Thoracic aorta (tissue), 2 donors: ENCODE measurements around the gene LOXL4. TPM values are rescaled to one million over a fixed set of nuclear protein-coding genes. Genes with fewer than 3 reads are reported as not detected.
A peak's percentile ranks its signal among the peaks of the same experiment; 100 is the strongest.

Experiments used
- ATAC-seq: fragments of 150-250 bp; one replicate; pipeline ENCODE4 v1.8.0; 2017; ENCODE audit warnings: low read depth; ENCODE audit not compliant: insufficient number of reproducible peaks, low FRiP score
- DNase-seq: peaks from one replicate; pipeline ENCODE4 v3.0.0-alpha.2; 2020; ENCODE audit warnings: low spot score
- H3K27ac ChIP-seq, 2 donors: fragments of 200-600 bp; sonication (generic); 1 replicate in 1 of 2; 2 replicates in 1 of 2; pipeline ENCODE4 v1.5.1; 2016; ENCODE audit warnings: mild to moderate bottlenecking in 2 of 2, moderate library complexity in 2 of 2
- H3K27me3 ChIP-seq: fragments of 200-600 bp; sonication (generic); replicated peaks from 2 replicates; pipeline ENCODE4 v1.6.0; 2016; ENCODE audit warnings: mild to moderate bottlenecking; ENCODE audit not compliant: insufficient read depth
- H3K36me3 ChIP-seq: fragments of 200-600 bp; sonication (generic); one replicate; pipeline ENCODE4 v1.5.1; 2016
- H3K4me1 ChIP-seq, 2 donors: fragments of 200-600 bp; sonication (generic); 1 replicate in 1 of 2; 2 replicates in 1 of 2; pipeline versions ENCODE4 v1.5.1 to v1.6.0; 2016; ENCODE audit warnings: low read depth in 2 of 2, mild to moderate bottlenecking in 1 of 2; ENCODE audit not compliant: control insufficient read depth in 1 of 2
- H3K4me3 ChIP-seq: fragments of 200-600 bp; sonication (generic); 2 replicates; pipeline ENCODE4 v1.5.1; 2016; ENCODE audit warnings: mild to moderate bottlenecking
- H3K9me3 ChIP-seq: fragments of 200-600 bp; sonication (generic); 2 replicates; pipeline ENCODE4 v1.5.1; 2016
- total RNA-seq, 2 donors: library from RNA; depleted of rRNA; stranded (reverse); fragments of >200 nt; gene quantifications; one replicate each; pipeline versions ENCODE4 v1.1.0 to v1.2.3, GENCODE V29; 2016
- TF ChIP-seq, protein P1 (sequence below): fragments of 200-600 bp; sonication (generic); IDR thresholded peaks from one replicate; pipeline ENCODE4 v1.5.1; 2019; ENCODE audit warnings: antibody characterized with exemption

Gene LOXL4
- total RNA-seq, 2 donors from 2014 or later = 15.4 to 24.5 TPM

DNA sequence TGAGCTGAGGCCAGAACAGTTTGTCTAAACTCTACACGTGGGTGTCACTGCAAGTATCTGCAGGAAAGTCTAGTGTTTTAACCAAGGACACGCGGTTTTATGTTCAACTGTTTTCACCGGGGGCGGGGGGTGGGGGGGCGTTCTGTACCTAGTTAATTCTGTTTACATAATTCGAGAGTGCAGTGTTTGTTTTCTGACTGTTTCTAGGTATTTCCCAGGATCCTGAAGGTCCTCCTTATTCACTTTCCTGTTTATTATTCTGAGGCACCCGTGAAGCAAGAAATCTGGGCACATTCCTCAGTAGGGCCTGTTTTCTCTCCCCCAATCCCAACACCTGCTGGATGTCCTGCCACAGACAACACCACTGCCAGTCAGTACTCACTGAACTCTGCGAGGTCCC is 7.6 kb downstream of the LOXL4 start:
- TF ChIP-seq, protein P1, sequence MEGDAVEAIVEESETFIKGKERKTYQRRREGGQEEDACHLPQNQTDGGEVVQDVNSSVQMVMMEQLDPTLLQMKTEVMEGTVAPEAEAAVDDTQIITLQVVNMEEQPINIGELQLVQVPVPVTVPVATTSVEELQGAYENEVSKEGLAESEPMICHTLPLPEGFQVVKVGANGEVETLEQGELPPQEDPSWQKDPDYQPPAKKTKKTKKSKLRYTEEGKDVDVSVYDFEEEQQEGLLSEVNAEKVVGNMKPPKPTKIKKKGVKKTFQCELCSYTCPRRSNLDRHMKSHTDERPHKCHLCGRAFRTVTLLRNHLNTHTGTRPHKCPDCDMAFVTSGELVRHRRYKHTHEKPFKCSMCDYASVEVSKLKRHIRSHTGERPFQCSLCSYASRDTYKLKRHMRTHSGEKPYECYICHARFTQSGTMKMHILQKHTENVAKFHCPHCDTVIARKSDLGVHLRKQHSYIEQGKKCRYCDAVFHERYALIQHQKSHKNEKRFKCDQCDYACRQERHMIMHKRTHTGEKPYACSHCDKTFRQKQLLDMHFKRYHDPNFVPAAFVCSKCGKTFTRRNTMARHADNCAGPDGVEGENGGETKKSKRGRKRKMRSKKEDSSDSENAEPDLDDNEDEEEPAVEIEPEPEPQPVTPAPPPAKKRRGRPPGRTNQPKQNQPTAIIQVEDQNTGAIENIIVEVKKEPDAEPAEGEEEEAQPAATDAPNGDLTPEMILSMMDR = no peak
- no peak overlapping the region for H3K4me3 ChIP-seq
- H3K4me1 ChIP-seq = peaks cover 7 to 39% of the 10 kb centered on the region in 2 donors
- no peak for DNase-seq
- no peak for ATAC-seq
- H3K27me3 ChIP-seq = no peaks in the 10 kb centered on the region
- no peak overlapping the region for H3K27ac ChIP-seq
- H3K9me3 ChIP-seq = no peaks in the 10 kb centered on the region
- no peaks in the 10 kb centered on the region for H3K36me3 ChIP-seq

DNA sequence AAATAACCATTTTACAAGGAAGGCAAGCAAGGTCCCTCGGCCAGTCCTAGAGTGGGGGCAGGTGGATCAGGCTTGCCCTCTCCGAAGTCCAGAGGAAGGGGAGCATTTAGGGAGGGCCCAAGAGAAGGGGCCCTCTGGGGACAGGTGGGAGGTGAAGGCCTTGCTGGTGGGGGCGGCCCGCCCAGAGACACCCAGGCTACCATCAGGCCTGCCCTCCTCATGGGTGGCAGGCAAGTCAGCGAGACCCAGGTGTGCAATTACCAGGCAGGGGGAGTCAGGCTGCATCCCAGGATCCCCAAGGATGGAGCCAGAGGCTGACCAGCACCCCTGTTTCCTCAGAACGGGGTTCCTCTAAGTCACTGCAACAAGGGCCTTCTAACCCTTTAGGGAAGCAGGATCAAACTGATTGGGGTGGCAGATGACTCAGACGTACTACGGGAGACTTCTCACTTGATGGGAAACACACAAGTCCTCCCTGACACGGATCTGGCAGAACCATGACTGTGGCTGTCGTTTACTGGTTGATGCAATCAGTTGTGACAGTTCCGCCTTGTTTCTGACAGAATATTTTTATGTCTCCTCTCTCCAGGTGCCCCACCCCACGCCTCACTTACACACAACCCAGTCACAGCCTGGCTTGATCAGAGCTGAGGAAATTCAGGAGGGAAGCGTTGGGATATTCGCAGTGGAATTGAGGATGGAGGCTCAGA is 8.2 kb downstream of the LOXL4 start:
- TF ChIP-seq, protein P1 = no peak
- ATAC-seq (no peak), DNase-seq (no peak)
- Histone ChIP-seq H3K4me1 (peaks cover 7 to 45% of the 10 kb centered on the region in 2 donors), H3K9me3 (no peaks in the 10 kb centered on the region), H3K27ac (no peak overlapping the region), H3K4me3 (no peak overlapping the region), H3K36me3 (no peaks in the 10 kb centered on the region), H3K27me3 (no peaks in the 10 kb centered on the region)

DNA sequence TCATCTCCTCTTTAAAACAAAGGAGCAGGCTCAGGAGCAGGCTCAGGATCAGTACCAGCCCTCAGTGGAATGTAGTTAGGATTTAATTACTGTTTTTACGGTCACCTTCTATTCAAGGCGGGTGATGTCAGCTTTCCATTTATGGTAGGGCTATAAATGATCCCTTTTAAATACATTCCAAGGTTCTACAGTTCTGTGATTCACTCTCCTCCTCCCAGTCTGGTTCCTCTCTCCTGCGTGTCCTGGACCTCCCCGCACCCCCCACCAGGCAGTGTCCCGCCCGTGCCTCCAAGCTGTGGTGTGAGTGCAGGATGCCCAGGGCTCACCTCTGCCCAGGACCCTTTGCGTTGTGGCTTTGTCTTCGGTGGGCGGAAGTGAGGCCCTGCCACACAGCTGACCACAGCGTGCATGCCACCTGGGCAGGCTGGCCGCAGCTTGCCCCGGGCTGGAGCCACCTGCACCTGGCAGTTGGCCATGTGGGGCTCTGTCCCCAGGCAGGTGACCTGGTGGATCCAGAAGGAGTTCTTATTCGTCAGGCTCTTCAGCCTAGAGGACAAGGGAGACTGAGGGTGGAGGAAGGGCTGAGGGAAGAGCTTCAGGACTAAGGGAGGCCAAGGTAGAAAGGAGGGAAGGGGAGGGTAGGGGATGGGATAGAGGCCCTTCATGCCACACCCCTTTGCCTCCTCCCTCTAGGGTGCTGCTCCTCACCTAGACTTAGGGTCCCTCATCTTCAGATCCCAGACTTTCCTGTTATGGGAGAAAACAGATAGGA is 9.1 kb downstream of the LOXL4 start:
- TF ChIP-seq, protein P1 = no peak
- DNase-seq = no peak
- peak; percentile 42 for ATAC-seq
- H3K36me3 ChIP-seq = no peaks in the 10 kb centered on the region
- no peak overlapping the region for H3K4me3 ChIP-seq
- peak overlapping the region in 1 of 2 donors; percentile 41 for H3K27ac ChIP-seq
- H3K27me3 ChIP-seq = no peaks in the 10 kb centered on the region
- no peaks in the 10 kb centered on the region for H3K9me3 ChIP-seq
- peaks cover 7 to 48% of the 10 kb centered on the region in 2 donors for H3K4me1 ChIP-seq

DNA sequence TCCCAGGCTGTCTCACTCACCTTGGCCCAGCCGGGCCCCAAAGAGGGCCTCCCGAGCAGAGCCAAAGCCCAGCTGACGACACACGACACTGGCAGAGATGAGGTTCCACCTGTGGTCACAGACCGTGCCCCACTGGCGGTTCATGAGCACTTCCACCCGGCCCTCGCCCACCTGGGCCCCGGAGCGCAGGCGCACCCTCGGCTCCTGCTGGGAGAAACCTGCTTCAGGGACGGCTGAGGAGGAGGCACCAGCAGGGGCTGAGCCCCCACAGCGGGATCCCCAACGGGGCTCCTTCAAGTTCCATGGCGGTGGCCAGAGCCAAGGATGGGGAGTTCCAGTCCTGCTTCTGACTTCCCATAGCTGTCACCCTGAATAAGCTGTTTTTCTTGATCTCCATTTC is 10.0 kb downstream of the LOXL4 start:
- H3K27me3 ChIP-seq = no peaks in the 10 kb centered on the region
- H3K36me3 ChIP-seq = no peaks in the 10 kb centered on the region
- no peak overlapping the region for H3K4me3 ChIP-seq
- DNase-seq = no peak
- H3K9me3 ChIP-seq = no peaks in the 10 kb centered on the region
- peaks cover 7 to 47% of the 10 kb centered on the region in 2 donors for H3K4me1 ChIP-seq
- TF ChIP-seq, protein P1 = no peak
- no peak for ATAC-seq
- H3K27ac ChIP-seq = no peak overlapping the region

DNA sequence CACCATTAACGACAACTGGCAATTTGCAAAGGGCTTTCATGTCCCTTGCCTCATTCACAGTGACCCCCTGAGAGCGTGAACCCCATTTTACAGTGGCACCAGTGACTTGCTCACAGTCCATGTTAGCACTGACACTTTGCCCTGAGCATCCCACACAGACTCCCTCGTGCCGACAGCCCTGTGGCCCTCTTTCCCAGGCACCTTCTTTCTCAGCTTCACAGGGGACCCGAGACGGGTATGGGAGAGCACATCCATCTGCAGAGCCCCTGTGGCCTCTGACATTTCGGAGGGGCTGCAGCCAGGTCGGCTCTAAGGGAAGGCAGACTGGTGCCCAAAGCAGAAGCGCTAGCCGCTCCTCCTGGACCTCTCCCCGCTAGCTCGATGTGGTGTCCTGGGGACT is 10.8 kb downstream of the LOXL4 start:
- H3K27me3 ChIP-seq = no peaks in the 10 kb centered on the region
- no peak for DNase-seq
- peaks cover 6 to 43% of the 10 kb centered on the region in 2 donors for H3K4me1 ChIP-seq
- H3K36me3 ChIP-seq = peaks cover 1% of the 10 kb centered on the region
- TF ChIP-seq, protein P1 = no peak
- H3K27ac ChIP-seq = no peak overlapping the region
- no peak overlapping the region for H3K4me3 ChIP-seq
- H3K9me3 ChIP-seq = no peaks in the 10 kb centered on the region
- ATAC-seq = no peak
